H9 (cell line): ENCODE measurements around the gene GUCY2D. TPM values are rescaled to one million over a fixed set of nuclear protein-coding genes. Genes with fewer than 3 reads are reported as not detected.

ENCODE experiments used
- DNase-seq: peaks from one replicate; pipeline ENCODE4 v3.0.0-alpha.2; 2017
- H2AFZ ChIP-seq: one replicate; pipeline ENCODE4 v1.6.1; 2013; ENCODE audit warnings: mild to moderate bottlenecking, low read length, control low read depth, moderate library complexity
- H2AK5ac ChIP-seq: 2 replicates; pipeline ENCODE4 v1.6.1; 2013; ENCODE audit warnings: low read length, control low read depth, mixed read lengths; ENCODE audit not compliant: insufficient read length
- H2BK120ac ChIP-seq: one replicate; pipeline ENCODE4 v1.6.1; 2013; ENCODE audit warnings: low read depth, mild to moderate bottlenecking, low read length, control low read depth, inconsistent platforms; ENCODE audit not compliant: poor library complexity, severe bottlenecking
- H2BK12ac ChIP-seq: 2 replicates; pipeline ENCODE4 v1.6.1; 2013; ENCODE audit warnings: low read length, control low read depth, mixed read lengths, low read depth; ENCODE audit not compliant: insufficient read length
- H2BK15ac ChIP-seq: 2 replicates; pipeline ENCODE4 v1.6.1; 2013; ENCODE audit warnings: low read depth, low read length, control low read depth
- H2BK20ac ChIP-seq: one replicate; pipeline ENCODE4 v1.6.1; 2013; ENCODE audit warnings: low read depth, mild to moderate bottlenecking, low read length, control low read depth, inconsistent platforms; ENCODE audit not compliant: poor library complexity, severe bottlenecking
- H2BK5ac ChIP-seq: 2 replicates; pipeline ENCODE4 v1.6.1; 2013; ENCODE audit warnings: low read length, control low read depth, mixed read lengths; ENCODE audit not compliant: insufficient read length
- H3K14ac ChIP-seq: 2 replicates; pipeline ENCODE4 v1.6.1; 2013; ENCODE audit warnings: low read length, control low read depth; ENCODE audit not compliant: insufficient read depth
- H3K18ac ChIP-seq: 2 replicates; pipeline ENCODE4 v1.6.1; 2013; ENCODE audit warnings: low read depth, mild to moderate bottlenecking, mixed read lengths, low read length, control low read depth; ENCODE audit not compliant: insufficient read length
- H3K23ac ChIP-seq: 2 replicates; pipeline ENCODE4 v1.6.1; 2013; ENCODE audit warnings: low read length, control low read depth, mixed read lengths, low read depth; ENCODE audit not compliant: insufficient read length
- H3K23me2 ChIP-seq: 2 replicates; pipeline ENCODE4 v1.6.1; 2013; ENCODE audit warnings: low read depth, mild to moderate bottlenecking, mixed read lengths, low read length, control low read depth; ENCODE audit not compliant: insufficient read length, poor library complexity, severe bottlenecking
- H3K27ac ChIP-seq: 2 replicates; pipeline ENCODE4 v1.5.1; 2013; ENCODE audit warnings: low read length, control low read depth, mixed read lengths, low read depth; ENCODE audit not compliant: insufficient read length
- H3K27me3 ChIP-seq: 2 replicates; pipeline ENCODE4 v1.6.1; 2013; ENCODE audit warnings: low read length, control low read depth, inconsistent platforms; ENCODE audit not compliant: insufficient read depth
- H3K4ac ChIP-seq: 2 replicates; pipeline ENCODE4 v1.6.1; 2013; ENCODE audit warnings: low read depth, mild to moderate bottlenecking, control low read depth, inconsistent platforms, low read length, moderate library complexity
- H3K4me1 ChIP-seq: 2 replicates; pipeline ENCODE4 v1.6.1; 2013; ENCODE audit warnings: low read length, control low read depth, inconsistent platforms; ENCODE audit not compliant: insufficient read depth
- H3K4me2 ChIP-seq: 2 replicates; pipeline ENCODE4 v1.6.1; 2013; ENCODE audit warnings: low read length, control low read depth, mixed read lengths; ENCODE audit not compliant: insufficient read length, insufficient read depth
- H3K56ac ChIP-seq: 2 replicates; pipeline ENCODE4 v1.6.1; 2013; ENCODE audit warnings: low read depth, mild to moderate bottlenecking, mixed read lengths, low read length, control low read depth; ENCODE audit not compliant: insufficient read length
- H3K79me1 ChIP-seq: 2 replicates; pipeline ENCODE4 v1.6.1; 2013; ENCODE audit warnings: low read depth, mild to moderate bottlenecking, moderate library complexity, low read length, control low read depth, inconsistent platforms; ENCODE audit not compliant: insufficient read depth, poor library complexity, severe bottlenecking
- H3K79me2 ChIP-seq: 2 replicates; pipeline ENCODE4 v1.6.1; 2013; ENCODE audit warnings: low read length, control low read depth, inconsistent platforms; ENCODE audit not compliant: insufficient read depth
- H3K9ac ChIP-seq: 2 replicates; pipeline ENCODE4 v1.6.1; 2013; ENCODE audit warnings: low read length, control low read depth, mixed read lengths; ENCODE audit not compliant: insufficient read length; ENCODE audit errors: extremely low read depth
- H3K9me3 ChIP-seq: one replicate; pipeline ENCODE4 v1.6.1; 2013; ENCODE audit warnings: low read depth, low read length, inconsistent platforms; ENCODE audit not compliant: control insufficient read depth
- H3T11ph ChIP-seq: one replicate; pipeline ENCODE4 v1.6.1; 2013; ENCODE audit warnings: mild to moderate bottlenecking, low read length, control low read depth, inconsistent platforms
- H4K20me1 ChIP-seq: one replicate; pipeline ENCODE4 v1.6.1; 2013; ENCODE audit not compliant: control insufficient read depth, insufficient read length, insufficient read depth
- H4K5ac ChIP-seq: 2 replicates; pipeline ENCODE4 v1.6.1; 2013; ENCODE audit warnings: low read depth, mild to moderate bottlenecking, mixed read lengths, low read length, control low read depth; ENCODE audit not compliant: insufficient read length
- H4K8ac ChIP-seq: replicated peaks from 2 replicates; pipeline ENCODE4 v1.6.1; 2013; ENCODE audit warnings: low read length, control low read depth, mixed read lengths, low read depth; ENCODE audit not compliant: insufficient read length
- H4K91ac ChIP-seq: 2 replicates; pipeline ENCODE4 v1.6.1; 2013; ENCODE audit warnings: low read depth, mild to moderate bottlenecking, moderate library complexity, mixed read lengths, low read length, control low read depth; ENCODE audit not compliant: insufficient read length
- H3K27ac Mint-ChIP-seq, 3 experiments: 2 replicates in 2 of 3; 3 replicates in 1 of 3; pipeline ENCODE4 v1.8.0; 2020 to 2021; ENCODE audit warnings: mixed read lengths in 3 of 3, mild to moderate bottlenecking in 1 of 3, moderate library complexity in 1 of 3
- H3K27me3 Mint-ChIP-seq: 2 replicates; pipeline ENCODE4 v1.8.0; 2021; ENCODE audit warnings: low read depth, mild to moderate bottlenecking, moderate library complexity, mixed read lengths
- H3K36me3 Mint-ChIP-seq, 3 experiments: 2 replicates in 2 of 3; 3 replicates in 1 of 3; pipeline ENCODE4 v1.8.0; 2020 to 2021; ENCODE audit warnings: low read depth in 3 of 3, mixed read lengths in 3 of 3; ENCODE audit not compliant: insufficient read depth in 1 of 3
- H3K4me1 Mint-ChIP-seq, 2 experiments: 2 replicates each; pipeline ENCODE4 v1.8.0; 2020; ENCODE audit warnings: mixed read lengths in 2 of 2
- H3K4me3 Mint-ChIP-seq, 2 experiments: 2 replicates in 1 of 2; 3 replicates in 1 of 2; pipeline ENCODE4 v1.8.0; 2020 to 2021; ENCODE audit warnings: mild to moderate bottlenecking in 2 of 2, mixed read lengths in 2 of 2, moderate library complexity in 1 of 2
- H3K9me3 Mint-ChIP-seq, 2 experiments: 2 replicates in 1 of 2; 3 replicates in 1 of 2; pipeline ENCODE4 v1.8.0; 2020; ENCODE audit warnings: mild to moderate bottlenecking in 2 of 2, mixed read lengths in 2 of 2, moderate library complexity in 1 of 2
- CTCF ChIP-seq: fragments of 200-600 bp; sonication (generic); conservative IDR thresholded peaks from 3 replicates; pipeline ENCODE4 v1.8.0; 2021; ENCODE audit warnings: antibody characterized with exemption, mild to moderate bottlenecking
- WGBS: extraction: QIAGEN DNeasy Blood & Tissue Kit; methylation state at CpG from one replicate; pipeline ENCODE4 v1.1.7; 2013; ENCODE audit warnings: missing lambda C conversion rate, low lambda C conversion rate, mixed read lengths; ENCODE audit not compliant: insufficient read length; ENCODE audit errors: extremely low coverage; 5-methylcytosine and 5-hydroxymethylcytosine counted together
- total RNA-seq: library from RNA; stranded (reverse); gene quantifications from 2 replicates; pipeline ENCODE4 v1.2.1, GENCODE V29; 2021

GUCY2D gene
- total RNA-seq, 1 experiment from 2014 or later = 0.15 TPM

- no peak overlapping the region for H3K27ac ChIP-seq
- no peaks in the 10 kb centered on the region for H3K36me3 Mint-ChIP-seq
- peaks cover 37% of the 10 kb centered on the region for H3K27me3 Mint-ChIP-seq
- DNase-seq = no peak
- no peaks in the 10 kb centered on the region for H3K79me1 ChIP-seq
- H2BK120ac ChIP-seq = no peak overlapping the region
- H3K4me1 Mint-ChIP-seq = peaks cover 3 to 6% of the 10 kb centered on the region in 2 experiments; a peak in 3 of 4 replicates
- no peak overlapping the region for H3K56ac ChIP-seq
- H3T11ph ChIP-seq = no peak overlapping the region
- H4K91ac ChIP-seq = no peak overlapping the region
- H2AK5ac ChIP-seq = no peak overlapping the region
- H3K9me3 Mint-ChIP-seq = no peaks in the 10 kb centered on the region; a peak in 1 of 5 replicates
- no peak overlapping the region for H3K9ac ChIP-seq
- TF ChIP-seq CTCF = no peak
- no CpG with 5 or more reads among the region's 11 CpGs for WGBS
- no peaks in the 10 kb centered on the region for H3K9me3 ChIP-seq
- H3K23me2 ChIP-seq = no peaks in the 10 kb centered on the region
- H2AFZ ChIP-seq = no peak overlapping the region
- H3K27me3 ChIP-seq = no peaks in the 10 kb centered on the region
- no peak overlapping the region for H2BK5ac ChIP-seq
- H3K14ac ChIP-seq = no peak overlapping the region
- H2BK12ac ChIP-seq = no peak overlapping the region
- H3K4me1 ChIP-seq = no peaks in the 10 kb centered on the region
- no peak overlapping the region for H3K4me3 Mint-ChIP-seq
- no peak overlapping the region for H3K27ac Mint-ChIP-seq
- no peak overlapping the region for H4K8ac ChIP-seq
- no peak overlapping the region for H3K18ac ChIP-seq
- no peak overlapping the region for H3K23ac ChIP-seq
- no peak overlapping the region for H2BK20ac ChIP-seq
- H3K4me2 ChIP-seq = no peak overlapping the region
- H3K4ac ChIP-seq = no peak overlapping the region
- H3K79me2 ChIP-seq = no peaks in the 10 kb centered on the region
- H4K5ac ChIP-seq = no peak overlapping the region
- H2BK15ac ChIP-seq = no peak overlapping the region
- H4K20me1 ChIP-seq = no peaks in the 10 kb centered on the region
These were observed 44.0 kb downstream of the GUCY2D start for GRCh38 chr17:8046306-8046928.
